ENCODE measurements around the gene SVIL. TPM values are rescaled to one million over a fixed set of nuclear protein-coding genes. Genes with fewer than 3 reads are reported as not detected.

Gene SVIL
- total and polyA plus RNA-seq, 2 of the 13 experiments (the other 11 are each of a cell fraction or from before 2014, with no cell fraction given): 3.9 to 12.1 TPM

GRCh38 chr10:29535778-29536453 is 98.9 kb downstream of the SVIL start:
- intact Hi-C loops (cut with micrococcal nuclease; ENCODE audit: unreplicated experiment): loop anchor here (1.0 to 5.0 kb wide), 2 partner anchors 56 to 200 kb away; no protein-coding TSS in a partner anchor
- H3K9me3 ChIP-seq (ENCODE audit: low read length): no peaks in the 10 kb centered on the region
- no peaks in the 10 kb centered on the region for H4K20me1 ChIP-seq (ENCODE audit: insufficient read depth, low read length)
- FAIRE-seq: no peak
- peak overlapping the region; percentile 60 for H2AFZ ChIP-seq (ENCODE audit: low read length)
- H3K27me3 ChIP-seq (ENCODE audit: control insufficient read depth in 1 of 2, insufficient read depth in 2 of 2, low read length in 2 of 2): no peaks in the 10 kb centered on the region
- H3K4me2 ChIP-seq (ENCODE audit: low read depth, low read length): peak overlapping the region; percentile 80
- in situ Hi-C loops (cut with HindIII; ENCODE audit: extremely low pct_ligation_motif_present, low pct_unique_long_range_greater_than_20kb): no loop called here
- no peaks in the 10 kb centered on the region for H3K79me2 ChIP-seq (ENCODE audit: insufficient read depth, low read length)
- peaks cover 34% of the 10 kb centered on the region for H3K4me1 ChIP-seq (ENCODE audit: insufficient read depth, low read length)
- peaks cover 0 to 2% of the 10 kb centered on the region in 2 experiments; a peak in 1 of 5 replicates for H3K36me3 ChIP-seq (replicated peaks in 1 of 2; ENCODE audit: control insufficient read depth in 1 of 2, insufficient read depth in 2 of 2, low read length in 2 of 2)
- H3K9ac ChIP-seq (ENCODE audit: insufficient read depth, low read depth, low read length): peak overlapping the region; percentile 64
- ATAC-seq: peak; percentile 70
- H3K4me3 ChIP-seq (replicated peaks in 1 of 3; ENCODE audit: insufficient read depth in 1 of 3, low read depth in 2 of 3, low read length in 3 of 3): peak overlapping the region; percentile 2 to 51 (median 14); a peak in 3 of 6 replicates
- H3K27ac ChIP-seq (ENCODE audit: extremely low read length, insufficient read depth, low read length): peak overlapping the region; percentile 64
- DNase-seq (ENCODE audit: low spot score): no peak
- no TSS peak for BruUV-seq (replicated peaks)
- WGBS (ENCODE audit: low lambda C conversion rate): 27% methylated on average over 7 of the region's 7 CpGs
- ChIA-PET CTCF (ENCODE audit: low intra/inter-chr PET ratio, low total read pairs) (no interaction called here), POLR2A (interaction anchor here (1.1 kb wide), 1 partner anchor 83 kb away, joined by 4 read pairs; no protein-coding TSS in a partner anchor)
- TF ChIP-seq HMGXB4 (CRISPR knock-in tag; IDR thresholded peaks at IDR 0.05; ENCODE audit: borderline replicate concordance in 1 of 2, low read depth in 1 of 2) (peak in 1 of 2 experiments; percentile 18; a peak in 1 of 4 replicates), NR2F1 (CRISPR knock-in tag; IDR thresholded peaks at IDR 0.05) (0 out of 4 replicates have a peak, but pooled peaks of 1 of the 2 experiments have one; percentile 7), ESRRA (CRISPR knock-in tag; IDR thresholded peaks at IDR 0.05; ENCODE audit: low read depth) (0 out of 2 replicates have a peak, but pooled peaks have one; percentile 15), HMGXB3 (CRISPR knock-in tag; IDR thresholded peaks at IDR 0.05; ENCODE audit: borderline replicate concordance) (no peak)
